ENCODE data around the gene OTUD5. TPM values are rescaled to one million over a fixed set of nuclear protein-coding genes. Genes with fewer than 3 reads are reported as not detected.

Gene OTUD5
- total RNA-seq, 1 experiment from 2014 or later = 41.4 TPM

DNA sequence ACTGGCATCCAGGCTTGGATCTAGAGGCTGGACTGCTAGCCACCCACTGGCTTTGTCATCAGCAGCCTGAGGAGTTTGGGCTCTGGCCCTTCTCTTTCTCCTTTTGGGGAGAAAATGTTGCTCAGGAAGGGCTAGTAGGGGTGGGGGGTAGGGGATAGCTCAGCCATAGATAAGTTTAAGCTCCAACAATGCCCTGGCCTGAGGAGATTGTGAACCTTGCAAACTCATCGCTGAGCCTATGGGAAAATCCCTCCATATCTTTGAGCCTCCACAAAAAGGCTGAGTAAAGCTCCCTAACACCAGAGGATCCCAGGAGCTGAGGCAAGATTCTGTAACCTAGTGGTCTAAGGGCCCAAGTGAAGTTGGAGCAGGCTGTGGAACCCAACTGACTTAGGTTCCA is 8.8 kb downstream of the OTUD5 start:
- H3K27me3 ChIP-seq (ENCODE audit: low read length) = no peaks in the 10 kb centered on the region
- ChIA-PET CTCF (no interaction called here), POLR2A (ENCODE audit: unreplicated experiment) (no interaction called here)
- no peaks in the 10 kb centered on the region for H3K9me3 ChIP-seq (ENCODE audit: low read length)
- intact Hi-C loops (cut with micrococcal nuclease) = loop anchor here (5.0 kb wide), 1 partner anchor 301 kb away; no protein-coding TSS in a partner anchor
- no TSS peak for BruUV-seq (replicated peaks)
- no peak overlapping the region for H2AFZ ChIP-seq (ENCODE audit: low read length)
- H3K79me2 ChIP-seq (ENCODE audit: low read length) = peaks cover 36% of the 10 kb centered on the region
- no peak overlapping the region for H3K4me2 ChIP-seq (ENCODE audit: low read length)
- H3K4me3 ChIP-seq (ENCODE audit: low read length) = no peak overlapping the region
- H3K27ac ChIP-seq (ENCODE audit: low read length) = no peak overlapping the region
- ATAC-seq (no peak), DNase-seq (no peak)
- TF ChIP-seq EZH2phosphoT487 (IDR thresholded peaks at IDR 0.05; ENCODE audit: borderline replicate concordance, low read length) = no peak
- TF ChIP-seq, protein P1, sequence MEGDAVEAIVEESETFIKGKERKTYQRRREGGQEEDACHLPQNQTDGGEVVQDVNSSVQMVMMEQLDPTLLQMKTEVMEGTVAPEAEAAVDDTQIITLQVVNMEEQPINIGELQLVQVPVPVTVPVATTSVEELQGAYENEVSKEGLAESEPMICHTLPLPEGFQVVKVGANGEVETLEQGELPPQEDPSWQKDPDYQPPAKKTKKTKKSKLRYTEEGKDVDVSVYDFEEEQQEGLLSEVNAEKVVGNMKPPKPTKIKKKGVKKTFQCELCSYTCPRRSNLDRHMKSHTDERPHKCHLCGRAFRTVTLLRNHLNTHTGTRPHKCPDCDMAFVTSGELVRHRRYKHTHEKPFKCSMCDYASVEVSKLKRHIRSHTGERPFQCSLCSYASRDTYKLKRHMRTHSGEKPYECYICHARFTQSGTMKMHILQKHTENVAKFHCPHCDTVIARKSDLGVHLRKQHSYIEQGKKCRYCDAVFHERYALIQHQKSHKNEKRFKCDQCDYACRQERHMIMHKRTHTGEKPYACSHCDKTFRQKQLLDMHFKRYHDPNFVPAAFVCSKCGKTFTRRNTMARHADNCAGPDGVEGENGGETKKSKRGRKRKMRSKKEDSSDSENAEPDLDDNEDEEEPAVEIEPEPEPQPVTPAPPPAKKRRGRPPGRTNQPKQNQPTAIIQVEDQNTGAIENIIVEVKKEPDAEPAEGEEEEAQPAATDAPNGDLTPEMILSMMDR (conservative IDR thresholded peaks at IDR 0.05; ENCODE audit: low read depth, low read length) = no peak
- no peak overlapping the region for H3K9ac ChIP-seq (ENCODE audit: low read length)
- no peaks in the 10 kb centered on the region for H4K20me1 ChIP-seq (ENCODE audit: low read length)
- H3F3A ChIP-seq (ENCODE audit: low read length, unreplicated experiment) = no peaks in the 10 kb centered on the region
- no peaks in the 10 kb centered on the region for H3K4me1 ChIP-seq (ENCODE audit: insufficient read depth, low read length)
- no peaks in the 10 kb centered on the region for H3K9me2 ChIP-seq (replicated peaks; ENCODE audit: low read length)
- H3K36me3 ChIP-seq (ENCODE audit: low read depth, low read length) = no peaks in the 10 kb centered on the region

GRCh38 chrX:48945517-48946348 is 11.7 kb downstream of the OTUD5 start:
- TF ChIP-seq EZH2 (IDR thresholded peaks at IDR 0.05; ENCODE audit: low read length, unreplicated experiment) = no peak
- no peak for TF ChIP-seq EZH2phosphoT487 (IDR thresholded peaks at IDR 0.05; ENCODE audit: borderline replicate concordance, low read length)
- TF ChIP-seq, protein P1 (conservative IDR thresholded peaks at IDR 0.05; ENCODE audit: low read depth, low read length) = peak; percentile 84

GRCh38 chrX:48942895-48943294 is 14.5 kb downstream of the OTUD5 start:
- DNase-seq (no peak), ATAC-seq (no peak)
- Histone ChIP-seq H3F3A (ENCODE audit: low read length, unreplicated experiment) (no peaks in the 10 kb centered on the region), H3K4me3 (ENCODE audit: low read length) (no peak overlapping the region), H3K4me2 (ENCODE audit: low read length) (no peak overlapping the region), H3K9ac (ENCODE audit: low read length) (no peak overlapping the region), H2AFZ (ENCODE audit: low read length) (no peak overlapping the region), H3K9me3 (ENCODE audit: low read length) (no peaks in the 10 kb centered on the region), H4K20me1 (ENCODE audit: low read length) (no peaks in the 10 kb centered on the region), H3K27me3 (ENCODE audit: low read length) (no peaks in the 10 kb centered on the region), H3K79me2 (ENCODE audit: low read length) (peaks cover 17% of the 10 kb centered on the region), H3K4me1 (ENCODE audit: insufficient read depth, low read length) (no peaks in the 10 kb centered on the region), H3K9me2 (replicated peaks; ENCODE audit: low read length) (no peaks in the 10 kb centered on the region), H3K36me3 (ENCODE audit: low read depth, low read length) (no peaks in the 10 kb centered on the region; the same call in 1 of the 2 replicates), H3K27ac (ENCODE audit: low read length) (no peak overlapping the region)
- TF ChIP-seq, protein P1 (conservative IDR thresholded peaks at IDR 0.05; ENCODE audit: low read depth, low read length) = no peak
- no peak for TF ChIP-seq EZH2phosphoT487 (IDR thresholded peaks at IDR 0.05; ENCODE audit: borderline replicate concordance, low read length)
- TF ChIP-seq EZH2 (IDR thresholded peaks at IDR 0.05; ENCODE audit: low read length, unreplicated experiment) = no peak
- POLR2A ChIA-PET (ENCODE audit: unreplicated experiment) = no interaction called here
- CTCF ChIA-PET = no interaction called here
- no TSS peak for BruUV-seq (replicated peaks)
- intact Hi-C loops (cut with micrococcal nuclease) = no loop called here

More at GRCh38 chrX:48945517-48946348, 11.7 kb downstream of the OTUD5 start:
- peak; percentile 94 for ATAC-seq
- H4K20me1 ChIP-seq (ENCODE audit: low read length) = no peaks in the 10 kb centered on the region
- no peak overlapping the region for H3K4me2 ChIP-seq (ENCODE audit: low read length)
- POLR2A ChIA-PET (ENCODE audit: unreplicated experiment) = no interaction called here
- H3K27ac ChIP-seq (ENCODE audit: low read length) = no peak overlapping the region
- no peak overlapping the region for H2AFZ ChIP-seq (ENCODE audit: low read length)
- no peak overlapping the region for H3K9ac ChIP-seq (ENCODE audit: low read length)
- H3F3A ChIP-seq (ENCODE audit: low read length, unreplicated experiment) = no peaks in the 10 kb centered on the region
- no peaks in the 10 kb centered on the region for H3K4me1 ChIP-seq (ENCODE audit: insufficient read depth, low read length)
- H3K36me3 ChIP-seq (ENCODE audit: low read depth, low read length) = no peaks in the 10 kb centered on the region; the same call in 1 of the 2 replicates
- BruUV-seq (replicated peaks) = no TSS peak
- H3K27me3 ChIP-seq (ENCODE audit: low read length) = no peaks in the 10 kb centered on the region
- CTCF ChIA-PET = no interaction called here
- no peaks in the 10 kb centered on the region for H3K9me2 ChIP-seq (replicated peaks; ENCODE audit: low read length)
- H3K4me3 ChIP-seq (ENCODE audit: low read length) = no peak overlapping the region
- peak; percentile 53 for DNase-seq
- H3K9me3 ChIP-seq (ENCODE audit: low read length) = no peaks in the 10 kb centered on the region
- H3K79me2 ChIP-seq (ENCODE audit: low read length) = peaks cover 17% of the 10 kb centered on the region
- intact Hi-C loops (cut with micrococcal nuclease) = loop anchor here (5.0 kb wide), 1 partner anchor 298 kb away; no protein-coding TSS in a partner anchor

Measured in PC-3 (cell line).